Heart right ventricle (tissue), 16 donors: ENCODE results near the gene CDHR1. TPM values are rescaled to one million over a fixed set of nuclear protein-coding genes. Genes with fewer than 3 reads are reported as not detected.

Source experiments
- ATAC-seq, 8 donors: fragments of 200-7000 bp; cut with Tn5 transposase; one replicate each; pipeline ENCODE4 v1.9.1; 2020; ENCODE audit warnings: mild to moderate bottlenecking in 8 of 8, moderate library complexity in 8 of 8, moderate number of reproducible peaks in 1 of 8
- DNase-seq, 2 donors: peaks; one replicate each; pipeline ENCODE4 v3.0.0-alpha.2; 2020
- H3K27ac ChIP-seq, 10 donors: fragments of 200-600 bp; sonication (generic) in 2 of 10; one replicate each; pipeline versions ENCODE4 v1.5.0 to v1.8.0; 2020 to 2022; ENCODE audit warnings: mild to moderate bottlenecking in 3 of 10
- H3K27me3 ChIP-seq, 7 donors: fragments of 200-600 bp; one replicate each; pipeline ENCODE4 v1.8.0; 2021 to 2022; ENCODE audit warnings: mild to moderate bottlenecking in 2 of 7
- H3K36me3 ChIP-seq, 9 donors: fragments of 200-600 bp; sonication (generic) in 1 of 9; one replicate each; pipeline versions ENCODE4 v1.5.0 to v1.8.0; 2020 to 2022; ENCODE audit warnings: mild to moderate bottlenecking in 2 of 9
- H3K4me1 ChIP-seq, 9 donors: fragments of 200-600 bp; sonication (generic) in 1 of 9; one replicate each; pipeline versions ENCODE4 v1.5.0 to v1.8.0; 2020 to 2022; ENCODE audit warnings: mild to moderate bottlenecking in 4 of 9
- H3K4me3 ChIP-seq, 10 donors: fragments of 200-600 bp; sonication (generic) in 2 of 10; one replicate each; pipeline versions ENCODE4 v1.5.0 to v1.8.0; 2020 to 2022; ENCODE audit warnings: mild to moderate bottlenecking in 7 of 10, moderate library complexity in 2 of 10
- H3K9me3 ChIP-seq, 11 donors: fragments of 200-600 bp in 10 of 11; sonication (generic) in 2 of 11; one replicate each; pipeline versions ENCODE4 v1.5.0 to v1.8.0; 2013 to 2022; ENCODE audit warnings: mild to moderate bottlenecking in 2 of 11, control low read depth in 1 of 11, moderate library complexity in 1 of 11
- WGBS, 2 donors: extraction: QIAGEN DNeasy Blood & Tissue Kit; methylation state at CpG; one replicate each; pipeline ENCODE4 v1.1.7; 2013; ENCODE audit warnings: inconsistent platforms in 1 of 2; 5-methylcytosine and 5-hydroxymethylcytosine counted together
- intact Hi-C, 10 donors: fragments of 100-400 bp; cut with DNase I; formaldehyde crosslinking; loops; one replicate each; pipeline versions ENCODE4 v1.11.1 to v1.14.2; 2022
- polyA plus RNA-seq, 2 donors: library from polyadenylated mRNA; stranded (reverse); fragments of 200-250 nt; gene quantifications; one replicate each; pipeline ENCODE4 v1.2.3, GENCODE V29; 2013
- total RNA-seq, 10 donors: library from RNA; stranded (reverse); fragmentation: NEBNext Ultra II Directional in 3 of 10; extraction: Animal tissue kit (Norgen Biotek cat#: 25700) in 3 of 10; gene quantifications; one replicate each; pipeline versions ENCODE4 v1.2.1 to v1.2.4, GENCODE V29; 2021 to 2023
- TF ChIP-seq, protein P1 (sequence below), 9 donors: fragments of 200-600 bp; sonication (generic) in 2 of 9; IDR thresholded peaks; one replicate each; pipeline versions ENCODE4 v1.5.0 to v1.8.0; 2021 to 2022; ENCODE audit warnings: antibody characterized with exemption in 9 of 9, mild to moderate bottlenecking in 5 of 9, moderate library complexity in 1 of 9
- donor health status: Arrhythmogenic right ventricular cardiomyopathy.
- donor health status: ischemic (EF 13 %, LVEDD 7.1; RV severe dilation, severe dysfunction).
- donor health status: healthy with polysubstance abuse.
- donor health status: DM: no; HTN: yes; CAD: no.
- donor health status: DM: no; HTN: no; CAD: no.
- donor health status: ischemic (EF 25% LVEDD 6.9; RV normal size, moderate dysfunction).
- donor health status: ischemic (EF 25% LVEDD 5.7; RV mildly dilated, moderate dysfunction).
- donor health status: healthy.
- donor health status: DM: yes; HTN: yes; CAD: no.
- donor health status: Ischemic cardiomyopathy.
- donor health status: ischemic (EF 35%, LVEDD 5.7; RV mildly dilated, moderate dysfunction).
- donor health status: nonischemic (EF 11% LVEDD 7.7; RV severe dilation, severe dysfunction).
- donor health status: DM: yes; HTN: yes; CAD: no.
- donor health status: PGD.
- donor health status: ischemic (EF 29% LVEDD 5.4; RV normal size, mild dysfunction).
- donor health status: nonischemic (EF 23%, LVEDD 6.1; RV moderate dilation, normal function).

Gene CDHR1
- total and polyA plus RNA-seq, 12 donors: 0.12 to 1.3 (median 0.39) TPM

GRCh38 chr10:84195044-84195830 lies 900 bp downstream of the CDHR1 start:
- H3K27me3 ChIP-seq: peaks cover 10 to 57% (median 45%) of the 10 kb centered on the region in 7 donors
- TF ChIP-seq, protein P1, sequence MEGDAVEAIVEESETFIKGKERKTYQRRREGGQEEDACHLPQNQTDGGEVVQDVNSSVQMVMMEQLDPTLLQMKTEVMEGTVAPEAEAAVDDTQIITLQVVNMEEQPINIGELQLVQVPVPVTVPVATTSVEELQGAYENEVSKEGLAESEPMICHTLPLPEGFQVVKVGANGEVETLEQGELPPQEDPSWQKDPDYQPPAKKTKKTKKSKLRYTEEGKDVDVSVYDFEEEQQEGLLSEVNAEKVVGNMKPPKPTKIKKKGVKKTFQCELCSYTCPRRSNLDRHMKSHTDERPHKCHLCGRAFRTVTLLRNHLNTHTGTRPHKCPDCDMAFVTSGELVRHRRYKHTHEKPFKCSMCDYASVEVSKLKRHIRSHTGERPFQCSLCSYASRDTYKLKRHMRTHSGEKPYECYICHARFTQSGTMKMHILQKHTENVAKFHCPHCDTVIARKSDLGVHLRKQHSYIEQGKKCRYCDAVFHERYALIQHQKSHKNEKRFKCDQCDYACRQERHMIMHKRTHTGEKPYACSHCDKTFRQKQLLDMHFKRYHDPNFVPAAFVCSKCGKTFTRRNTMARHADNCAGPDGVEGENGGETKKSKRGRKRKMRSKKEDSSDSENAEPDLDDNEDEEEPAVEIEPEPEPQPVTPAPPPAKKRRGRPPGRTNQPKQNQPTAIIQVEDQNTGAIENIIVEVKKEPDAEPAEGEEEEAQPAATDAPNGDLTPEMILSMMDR (IDR thresholded peaks at IDR 0.05): no peak
- WGBS, 2 donors: 18 to 20% methylated on average over 43 of the region's 43 CpGs
- intact Hi-C loops: no loop called here
- H3K36me3 ChIP-seq: no peaks in the 10 kb centered on the region
- peak overlapping the region; percentile 32 to 61 (median 50) for H3K4me3 ChIP-seq
- H3K27ac ChIP-seq: no peak overlapping the region
- no peak for DNase-seq
- ATAC-seq: peak in 1 of 8 donors; percentile 6
- no peaks in the 10 kb centered on the region for H3K9me3 ChIP-seq
- H3K4me1 ChIP-seq: peaks cover 4 to 28% (median 12%) of the 10 kb centered on the region in 9 donors

DNA sequence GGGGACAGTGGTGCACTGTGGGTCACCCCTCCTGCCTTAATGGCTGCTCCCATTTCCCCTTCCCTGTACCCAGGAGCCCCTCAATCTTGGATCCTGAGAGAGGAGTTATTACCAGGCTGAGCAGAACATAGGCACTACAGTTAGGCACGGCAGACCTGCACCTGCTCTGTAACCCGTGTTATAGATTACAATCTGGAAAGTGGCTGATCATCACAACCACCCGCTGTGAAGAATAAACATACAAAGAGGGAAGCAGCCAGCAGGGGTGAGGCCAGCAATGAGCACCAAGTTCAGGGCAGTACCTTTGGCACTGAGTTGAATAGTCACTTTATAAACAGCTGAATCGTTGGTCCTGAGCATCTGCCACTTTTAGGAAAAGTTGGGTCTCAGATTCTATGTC lies 1.7 kb downstream of the CDHR1 start:
- ATAC-seq (no peak), DNase-seq (no peak)
- Histone ChIP-seq H3K4me3 (no peak overlapping the region), H3K27me3 (peaks cover 10 to 52% (median 44%) of the 10 kb centered on the region in 7 donors), H3K9me3 (no peaks in the 10 kb centered on the region), H3K27ac (no peak overlapping the region), H3K4me1 (peaks cover 4 to 28% (median 12%) of the 10 kb centered on the region in 9 donors), H3K36me3 (no peaks in the 10 kb centered on the region)
- WGBS, 2 donors: 32 to 37% methylated on average over 4 of the region's 4 CpGs
- TF ChIP-seq, protein P1 (IDR thresholded peaks at IDR 0.05): no peak
- intact Hi-C loops: no loop called here

DNA sequence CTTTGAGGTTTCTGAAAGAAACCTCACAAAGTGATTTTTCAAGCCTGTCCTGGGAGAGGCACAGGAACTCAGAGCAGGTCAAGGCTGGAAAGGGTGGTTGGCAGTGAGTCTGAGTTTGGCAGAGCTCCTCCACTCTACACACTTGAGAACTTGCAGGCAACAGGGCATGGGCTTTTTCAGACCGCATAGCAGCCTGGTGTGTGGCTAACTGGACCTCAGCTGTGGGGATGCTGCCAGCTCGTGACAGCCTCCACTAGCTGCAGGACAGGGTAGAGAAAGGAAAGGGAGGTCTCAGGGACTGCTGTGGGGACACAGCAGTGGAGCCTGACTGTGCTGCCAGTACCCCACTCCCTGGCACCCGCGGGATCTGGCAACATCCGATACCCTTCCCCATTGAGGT lies 2.6 kb downstream of the CDHR1 start:
- H3K27me3 ChIP-seq: peaks cover 10 to 44% (median 40%) of the 10 kb centered on the region in 7 donors
- peaks cover 4 to 28% (median 12%) of the 10 kb centered on the region in 9 donors for H3K4me1 ChIP-seq
- H3K27ac ChIP-seq: no peak overlapping the region
- H3K4me3 ChIP-seq: no peak overlapping the region
- TF ChIP-seq, protein P1 (IDR thresholded peaks at IDR 0.05): no peak
- ATAC-seq (peak; percentile 59 to 91 (median 82)), DNase-seq (peak; percentile 49 to 68)
- WGBS, 2 donors: 50 to 54% methylated on average over 5 of the region's 5 CpGs
- intact Hi-C loops: no loop called here
- no peaks in the 10 kb centered on the region for H3K36me3 ChIP-seq
- H3K9me3 ChIP-seq: no peaks in the 10 kb centered on the region

- Histone ChIP-seq H3K4me1 (peaks cover 4 to 28% (median 12%) of the 10 kb centered on the region in 9 donors), H3K9me3 (no peaks in the 10 kb centered on the region), H3K27me3 (peaks cover 10 to 44% (median 37%) of the 10 kb centered on the region in 7 donors), H3K36me3 (no peaks in the 10 kb centered on the region), H3K27ac (no peak overlapping the region), H3K4me3 (no peak overlapping the region)
- TF ChIP-seq, protein P1 (IDR thresholded peaks at IDR 0.05): no peak
- intact Hi-C loops: no loop called here
- ATAC-seq (no peak), DNase-seq (no peak)
- WGBS, 2 donors: 72 to 75% methylated on average over 5 of the region's 5 CpGs
Measured at GRCh38 chr10:84197643-84198042, 3.3 kb downstream of the CDHR1 start.
